Neural progenitor cell (in vitro differentiated cells): ENCODE results near the gene IGLL5.

Experiments
- CTCF ChIP-seq: fragments of 200-600 bp; sonication (generic); IDR thresholded peaks from 2 replicates; pipeline ENCODE4 v1.5.1; 2017; ENCODE audit warnings: antibody characterized with exemption, mild to moderate bottlenecking
- EZH2 ChIP-seq: fragments of 200-600 bp; sonication (generic); IDR thresholded peaks from 2 replicates; pipeline ENCODE4 v1.6.1; 2017; ENCODE audit warnings: antibody characterized with exemption, mild to moderate bottlenecking, moderate library complexity
- EZH2phosphoT487 ChIP-seq: fragments of 200-600 bp; sonication (generic); IDR thresholded peaks from 2 replicates; pipeline ENCODE4 v1.6.1; 2017; ENCODE audit warnings: antibody characterized with exemption

GRCh38 chr22:22913989-22914388 lies 26.4 kb downstream of the IGLL5 start:
- TF ChIP-seq CTCF (no peak), EZH2 (no peak), EZH2phosphoT487 (no peak)
